Hematopoietic multipotent progenitor cell (in vitro differentiated cells): ENCODE measurements around the gene KLHDC7B. TPM values are rescaled to one million over a fixed set of nuclear protein-coding genes. Genes with fewer than 3 reads are reported as not detected.

Experiments used
- DNase-seq, 3 donors: peaks; one replicate each; pipeline ENCODE4 v3.0.0-alpha.2; 2011 to 2015; ENCODE audit warnings: low read depth in 2 of 3, low spot score in 2 of 3
- total RNA-seq: library from RNA; depleted of rRNA; stranded (reverse); fragments of >200 nt; gene quantifications from one replicate; pipeline ENCODE4 v1.2.3, GENCODE V29; 2012

KLHDC7B gene
- 1.6 TPM for total RNA-seq

GRCh38 chr22:50545522-50546325 lies at the start of gene KLHDC7B:
Gene KLHDC7B, plus strand, starts transcription at chr22:50545899. Its CDS starts 345 bp downstream, at chr22:50546244.
- DNase-seq, result peak in 2 of 3 donors; percentile 62 to 69

- no peak for DNase-seq
Observed at GRCh38 chr22:50497093-50497492, 48.6 kb upstream of the KLHDC7B start.

GRCh38 chr22:50498322-50498890 lies 47.3 kb upstream of the KLHDC7B start:
- DNase-seq, result peak; percentile 53 to 82 (median 68)

GRCh38 chr22:50500452-50500851 lies 45.2 kb upstream of the KLHDC7B start:
- DNase-seq, result no peak

- no peak for DNase-seq
Observed at GRCh38 chr22:50502096-50502495, 43.6 kb upstream of the KLHDC7B start.

- no peak for DNase-seq
Observed at GRCh38 chr22:50502628-50503474, 42.8 kb upstream of the KLHDC7B start.

GRCh38 chr22:50503475-50504145 lies 42.1 kb upstream of the KLHDC7B start:
- DNase-seq, result no peak

- DNase-seq, result no peak
Observed at GRCh38 chr22:50504369-50505211, 41.1 kb upstream of the KLHDC7B start.

GRCh38 chr22:50505276-50505775 lies 40.4 kb upstream of the KLHDC7B start:
- no peak for DNase-seq

GRCh38 chr22:50505776-50506610 lies 39.7 kb upstream of the KLHDC7B start:
- DNase-seq, result no peak

GRCh38 chr22:50506611-50507420 lies 38.9 kb upstream of the KLHDC7B start:
- DNase-seq, result peak in 1 of 3 donors; percentile 8

GRCh38 chr22:50507421-50507990 lies 38.2 kb upstream of the KLHDC7B start, which contains the start of gene LMF2:
Gene LMF2, minus strand, starts transcription at chr22:50507702. Its CDS starts 27 bp downstream, at chr22:50507675.
- DNase-seq, result no peak

- peak; percentile 98 to 99 (median 99) for DNase-seq
Observed at GRCh38 chr22:50507991-50508884, 37.5 kb upstream of the KLHDC7B start, which contains the start of gene NCAPH2. Gene NCAPH2, plus strand, starts transcription at chr22:50508224. Its CDS starts 114 bp downstream, at chr22:50508338.

GRCh38 chr22:50508897-50509296 lies 36.8 kb upstream of the KLHDC7B start:
- DNase-seq, result no peak

- DNase-seq, result no peak
Observed at GRCh38 chr22:50513175-50513574, 32.5 kb upstream of the KLHDC7B start.

GRCh38 chr22:50516068-50516467 lies 29.6 kb upstream of the KLHDC7B start:
- DNase-seq, result no peak
